Endothelial cell of umbilical vein (primary cell): ENCODE results near the gene ALDH1L1. TPM values are rescaled to one million over a fixed set of nuclear protein-coding genes. Genes with fewer than 3 reads are reported as not detected.

Experiments
- BruUV-seq: library from RNA; stranded (reverse); fragments of 400-500 nt; replicated peaks from 2 replicates; lab custom pipeline; 2021; lab: Mats Ljungman, UMichigan
- CTCF ChIA-PET: fragments of 300-600, 350-600 bp; sonication (Branson Sonifier 250); formaldehyde crosslinking; loops from one replicate; lab custom pipeline; 2021; ENCODE audit warnings: antibody characterized with exemption, inconsistent platforms; lab: Charles Lee
- POLR2A ChIA-PET: fragments of 300-600, 350-600 bp; sonication (Branson Sonifier 250); formaldehyde crosslinking; loops from one replicate; lab custom pipeline; 2021; ENCODE audit warnings: antibody characterized with exemption, inconsistent platforms; lab: Charles Lee
- DNase-seq: peaks from one replicate; pipeline ENCODE4 v3.0.0-alpha.2; 2011; ENCODE audit warnings: low read depth, low spot score
- FAIRE-seq: peaks from 2 replicates; lab custom pipeline; 2011; peaks lifted over from hg19 to GRCh38; lab: Jason Lieb, UNC
- H2AFZ ChIP-seq: 2 replicates; pipeline ENCODE4 v1.6.0; 2012; ENCODE audit warnings: low read depth, low read length, control low read depth, inconsistent platforms
- H3K27ac ChIP-seq: 2 replicates; pipeline ENCODE4 v1.5.1; 2011; ENCODE audit warnings: low read depth, mild to moderate bottlenecking, control low read depth, low read length, moderate library complexity; ENCODE audit not compliant: insufficient read depth
- H3K27me3 ChIP-seq, 2 experiments: 2 replicates each; pipeline versions ENCODE4 v1.6.0 to v1.6.1; 2011; ENCODE audit warnings: low read length in 2 of 2, mixed read lengths in 1 of 2; ENCODE audit not compliant: control insufficient read depth in 2 of 2, insufficient read depth in 2 of 2
- H3K36me3 ChIP-seq, 2 experiments: 2 replicates in 1 of 2; 3 replicates in 1 of 2; pipeline ENCODE4 v1.5.1; 2011; ENCODE audit warnings: low read length in 2 of 2, mild to moderate bottlenecking in 1 of 2, moderate library complexity in 1 of 2; ENCODE audit not compliant: control insufficient read depth in 2 of 2, insufficient read depth in 2 of 2; ENCODE audit errors: extremely low read depth in 1 of 2
- H3K4me1 ChIP-seq: 3 replicates; pipeline ENCODE4 v1.5.1; 2011; ENCODE audit warnings: mild to moderate bottlenecking, low read length; ENCODE audit not compliant: control insufficient read depth, insufficient read depth; ENCODE audit errors: extremely low read depth
- H3K4me2 ChIP-seq: 2 replicates; pipeline ENCODE4 v1.6.1; 2011; ENCODE audit warnings: low read length, control low read depth, mixed read lengths; ENCODE audit not compliant: insufficient read depth
- H3K4me3 ChIP-seq, 3 experiments: fragments of 200-600 bp in 1 of 3; sonication (generic), shearing (Covaris generic) in 1 of 3; replicated peaks in 1 of 3; 2 replicates each; pipeline ENCODE4 v1.5.1; 2011 to 2016; ENCODE audit warnings: control low read depth in 3 of 3, low read length in 3 of 3, mild to moderate bottlenecking in 2 of 3, inconsistent platforms in 1 of 3, low read depth in 1 of 3, moderate library complexity in 1 of 3; ENCODE audit not compliant: insufficient read depth in 1 of 3
- H3K79me2 ChIP-seq: 2 replicates; pipeline ENCODE4 v1.6.0; 2012; ENCODE audit warnings: low read length, inconsistent platforms; ENCODE audit not compliant: control insufficient read depth, insufficient read depth
- H3K9ac ChIP-seq: replicated peaks from 2 replicates; pipeline ENCODE3; 2011; ENCODE audit warnings: low read length, control low read depth; ENCODE audit not compliant: insufficient read depth; ENCODE audit errors: extremely low read depth
- H3K9me1 ChIP-seq: replicated peaks from 3 replicates; pipeline ENCODE4 v1.6.0; 2011; ENCODE audit warnings: mild to moderate bottlenecking, low read length; ENCODE audit not compliant: control insufficient read depth, insufficient read depth; ENCODE audit errors: extremely low read depth
- H3K9me3 ChIP-seq: replicated peaks from 2 replicates; pipeline ENCODE4 v1.5.1; 2012; ENCODE audit warnings: low read length, inconsistent platforms; ENCODE audit not compliant: control insufficient read depth, insufficient read depth
- H4K20me1 ChIP-seq: replicated peaks from 2 replicates; pipeline ENCODE3; 2011; ENCODE audit warnings: mild to moderate bottlenecking, low read length; ENCODE audit not compliant: control insufficient read depth, insufficient read depth; ENCODE audit errors: extremely low read depth
- CTCF ChIP-seq, 2 donors: IDR thresholded peaks; 1 replicate in 1 of 2; 2 replicates in 1 of 2; pipeline ENCODE4 v1.5.1; 2011; ENCODE audit warnings: low read length in 2 of 2, mild to moderate bottlenecking in 2 of 2, moderate library complexity in 2 of 2, control low read depth in 1 of 2, inconsistent platforms in 1 of 2, low read depth in 1 of 2; ENCODE audit not compliant: insufficient read depth in 1 of 2; ENCODE audit errors: extremely low read depth in 1 of 2
- EZH2 ChIP-seq: IDR thresholded peaks from 2 replicates; pipeline ENCODE4 v1.6.1; 2012; ENCODE audit warnings: borderline replicate concordance, low read depth, mild to moderate bottlenecking, moderate library complexity, low read length, inconsistent platforms; ENCODE audit not compliant: severe bottlenecking
- FOS ChIP-seq: IDR thresholded peaks from 2 replicates; pipeline ENCODE4 v1.6.1; 2011; ENCODE audit warnings: mild to moderate bottlenecking, low read length, moderate library complexity, borderline replicate concordance; ENCODE audit not compliant: insufficient read depth
- JUN ChIP-seq: IDR thresholded peaks from 2 replicates; pipeline ENCODE4 v1.6.1; 2011; ENCODE audit warnings: borderline replicate concordance, low read depth; ENCODE audit not compliant: insufficient read length, insufficient read depth
- MAX ChIP-seq: IDR thresholded peaks from 2 replicates; pipeline ENCODE4 v1.6.1; 2011; ENCODE audit not compliant: insufficient read depth, insufficient read length
- MYC ChIP-seq: IDR thresholded peaks from one replicate; pipeline ENCODE4 v1.6.1; 2011; ENCODE audit warnings: mild to moderate bottlenecking, low read depth, low read length
- POLR2A ChIP-seq: IDR thresholded peaks from 2 replicates; pipeline ENCODE4 v1.6.1; 2012; ENCODE audit warnings: low read depth, mild to moderate bottlenecking, control low read depth, low read length
- POLR2AphosphoS5 ChIP-seq: IDR thresholded peaks from 2 replicates; pipeline ENCODE4 v1.6.1; 2012; ENCODE audit warnings: low read depth, mild to moderate bottlenecking, control low read depth, low read length, moderate library complexity; ENCODE audit not compliant: insufficient read depth
- dilution Hi-C: fragments of 300-500 bp; cut with MboI; formaldehyde crosslinking; loops from one replicate; pipeline ENCODE4 v1.15.0; 2019; ENCODE audit warnings: low sequenced_read_pairs; ENCODE audit not compliant: extremely low pct_ligation_motif_present
- intact Hi-C: fragments of 100-400 bp; cut with micrococcal nuclease; formaldehyde crosslinking; loops from one replicate; pipeline ENCODE4 v1.10.0; 2022
- polyA plus RNA-seq, 4 experiments: library from polyadenylated mRNA; depleted of rRNA in 3 of 4; stranded (reverse) in 3 of 4; unstranded in 1 of 4; fragments of >200 nt; gene quantifications; 2 replicates each; pipeline versions ENCODE4 v1.2.1 to v1.2.3, GENCODE V29; 2011 to 2012; ENCODE audit warnings: missing spikeins in 1 of 4
- total RNA-seq: library from RNA; stranded (reverse); gene quantifications from 2 replicates; pipeline ENCODE4 v1.2.3, GENCODE V29; 2021

Gene ALDH1L1
- total and polyA plus RNA-seq, 2 donors (not counting 3 experiments of a cell fraction or from before 2014, with no cell fraction given), result not detected

GRCh38 chr3:126107957-126108675 is 72.3 kb downstream of the ALDH1L1 start:
- POLR2A ChIA-PET, result no interaction called here
- Histone ChIP-seq H3K27me3 (no peaks in the 10 kb centered on the region), H3K27ac (no peak overlapping the region), H3K9me3 (no peaks in the 10 kb centered on the region), H3K9me1 (no peaks in the 10 kb centered on the region), H3K79me2 (no peaks in the 10 kb centered on the region), H3K9ac (no peak overlapping the region), H2AFZ (no peak overlapping the region), H3K4me1 (no peaks in the 10 kb centered on the region), H3K36me3 (no peaks in the 10 kb centered on the region), H4K20me1 (no peaks in the 10 kb centered on the region), H3K4me3 (no peak overlapping the region), H3K4me2 (no peak overlapping the region)
- intact Hi-C loops (no loop called here), dilution Hi-C loops (no loop called here)
- CTCF ChIA-PET, result interaction anchor here (1.2 kb wide), 1 partner anchor 19 kb away, joined by 3 read pairs; no protein-coding TSS in a partner anchor
- no peak for TF ChIP-seq CTCF (IDR thresholded peaks at IDR 0.05; ENCODE audit: extremely low read depth in 1 of 2, insufficient read depth in 1 of 2, low read depth in 1 of 2, low read length in 2 of 2)
- TF ChIP-seq FOS, result no peak
- TF ChIP-seq MYC, result no peak
- no peak for TF ChIP-seq POLR2A
- no peak for TF ChIP-seq POLR2AphosphoS5
- TF ChIP-seq MAX, result no peak
- TF ChIP-seq JUN, result no peak
- no peak for TF ChIP-seq EZH2
- DNase-seq, result no peak
- FAIRE-seq, result no peak
- no TSS peak for BruUV-seq
